ENCODE results near the gene SLC16A1. TPM values are rescaled to one million over a fixed set of nuclear protein-coding genes. Genes with fewer than 3 reads are reported as not detected.

Gene SLC16A1
- polyA plus RNA-seq, 1 of the 3 experiments (the other 2 are of a cell fraction): 34.2 TPM

DNA sequence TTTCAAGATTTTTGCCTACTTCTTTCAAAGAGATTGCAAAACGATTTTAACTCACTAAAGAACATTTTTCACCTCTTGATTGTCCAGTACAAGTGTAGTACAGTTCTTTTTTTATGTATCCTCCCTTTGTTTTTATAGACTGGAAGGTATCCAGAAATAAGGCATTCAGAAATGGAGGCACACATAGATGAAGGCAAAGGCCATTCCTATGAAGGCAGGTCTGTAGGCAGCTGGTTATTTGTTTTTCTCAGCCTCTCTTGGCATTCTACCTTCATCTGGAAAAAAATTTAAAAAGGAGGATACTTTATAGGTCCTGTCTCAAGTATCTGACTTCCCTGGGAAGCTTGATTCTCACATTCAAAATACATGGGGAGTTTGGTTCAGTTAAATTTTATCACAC lies 18.6 kb upstream of the SLC16A1 start:
- Histone ChIP-seq H3F3A (replicated peaks; ENCODE audit: insufficient read depth) (peaks cover 10% of the 10 kb centered on the region), H3K79me2 (ENCODE audit: insufficient read depth) (peaks cover 5% of the 10 kb centered on the region; the same call in 1 of the 2 replicates), H3K4me1 (ENCODE audit: control insufficient read depth in 1 of 2, insufficient read depth in 2 of 2, low read depth in 1 of 2, low read length in 1 of 2) (no peaks in the 10 kb centered on the region), H3K9ac (no peak overlapping the region), H2AFZ (ENCODE audit: low read depth) (no peak overlapping the region), H3K27ac (ENCODE audit: low read depth in 2 of 2, low read length in 1 of 2) (no peak overlapping the region), H4K20me1 (ENCODE audit: insufficient read depth) (no peaks in the 10 kb centered on the region), H3K9me2 (no peaks in the 10 kb centered on the region), H3K4me2 (no peak overlapping the region), H3K27me3 (ENCODE audit: insufficient read depth) (no peaks in the 10 kb centered on the region), H3K9me3 (no peaks in the 10 kb centered on the region), H3K36me3 (replicated peaks in 1 of 2; ENCODE audit: control insufficient read depth in 1 of 2, insufficient read depth in 2 of 2, low read length in 1 of 2) (peaks cover 0 to 4% of the 10 kb centered on the region in 2 experiments), H3K4me3 (ENCODE audit: low read depth in 2 of 2, low read length in 1 of 2) (no peak overlapping the region)
- TF ChIP-seq TEAD4 (IDR thresholded peaks at IDR 0.05; ENCODE audit: borderline replicate concordance, insufficient read depth) (no peak), JUND (IDR thresholded peaks at IDR 0.05) (no peak), SIN3A (IDR thresholded peaks at IDR 0.05; ENCODE audit: borderline replicate concordance, low read depth, low read length) (no peak), MEF2A (IDR thresholded peaks at IDR 0.05; ENCODE audit: borderline replicate concordance, low read depth) (no peak), EZH2phosphoT487 (IDR thresholded peaks at IDR 0.05; ENCODE audit: borderline replicate concordance, low read depth) (no peak), SMC3 (IDR thresholded peaks at IDR 0.05; ENCODE audit: low read depth, low read length) (no peak), FOSL2 (IDR thresholded peaks at IDR 0.05; ENCODE audit: borderline replicate concordance, low read depth) (no peak), RCOR1 (IDR thresholded peaks at IDR 0.05; ENCODE audit: low read length) (no peak), MXI1 (IDR thresholded peaks at IDR 0.05; ENCODE audit: low read depth, low read length) (no peak), NRF1 (IDR thresholded peaks at IDR 0.05; ENCODE audit: low read depth, low read length) (no peak)
- TF ChIP-seq, protein P1, sequence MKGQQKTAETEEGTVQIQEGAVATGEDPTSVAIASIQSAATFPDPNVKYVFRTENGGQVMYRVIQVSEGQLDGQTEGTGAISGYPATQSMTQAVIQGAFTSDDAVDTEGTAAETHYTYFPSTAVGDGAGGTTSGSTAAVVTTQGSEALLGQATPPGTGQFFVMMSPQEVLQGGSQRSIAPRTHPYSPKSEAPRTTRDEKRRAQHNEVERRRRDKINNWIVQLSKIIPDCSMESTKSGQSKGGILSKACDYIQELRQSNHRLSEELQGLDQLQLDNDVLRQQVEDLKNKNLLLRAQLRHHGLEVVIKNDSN (IDR thresholded peaks at IDR 0.05; ENCODE audit: borderline replicate concordance, low read depth): no peak
- TF ChIP-seq, protein P2, sequence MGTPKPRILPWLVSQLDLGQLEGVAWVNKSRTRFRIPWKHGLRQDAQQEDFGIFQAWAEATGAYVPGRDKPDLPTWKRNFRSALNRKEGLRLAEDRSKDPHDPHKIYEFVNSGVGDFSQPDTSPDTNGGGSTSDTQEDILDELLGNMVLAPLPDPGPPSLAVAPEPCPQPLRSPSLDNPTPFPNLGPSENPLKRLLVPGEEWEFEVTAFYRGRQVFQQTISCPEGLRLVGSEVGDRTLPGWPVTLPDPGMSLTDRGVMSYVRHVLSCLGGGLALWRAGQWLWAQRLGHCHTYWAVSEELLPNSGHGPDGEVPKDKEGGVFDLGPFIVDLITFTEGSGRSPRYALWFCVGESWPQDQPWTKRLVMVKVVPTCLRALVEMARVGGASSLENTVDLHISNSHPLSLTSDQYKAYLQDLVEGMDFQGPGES (IDR thresholded peaks at IDR 0.05; ENCODE audit: low read depth, low read length): no peak
- TF ChIP-seq, protein P3, sequence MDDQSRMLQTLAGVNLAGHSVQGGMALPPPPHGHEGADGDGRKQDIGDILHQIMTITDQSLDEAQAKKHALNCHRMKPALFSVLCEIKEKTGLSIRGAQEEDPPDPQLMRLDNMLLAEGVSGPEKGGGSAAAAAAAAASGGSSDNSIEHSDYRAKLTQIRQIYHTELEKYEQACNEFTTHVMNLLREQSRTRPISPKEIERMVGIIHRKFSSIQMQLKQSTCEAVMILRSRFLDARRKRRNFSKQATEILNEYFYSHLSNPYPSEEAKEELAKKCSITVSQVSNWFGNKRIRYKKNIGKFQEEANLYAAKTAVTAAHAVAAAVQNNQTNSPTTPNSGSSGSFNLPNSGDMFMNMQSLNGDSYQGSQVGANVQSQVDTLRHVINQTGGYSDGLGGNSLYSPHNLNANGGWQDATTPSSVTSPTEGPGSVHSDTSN (IDR thresholded peaks at IDR 0.05): no peak
- ChIA-PET POLR2A (no interaction called here), CTCF (interaction anchor here (1.7 kb wide), 1 partner anchor 171 kb away, joined by 3 read pairs; no protein-coding TSS in a partner anchor)
- 85% methylated on average over 1 of the region's 1 CpG for WGBS (ENCODE audit: low lambda C conversion rate)
- no peak for DNase-seq

DNA sequence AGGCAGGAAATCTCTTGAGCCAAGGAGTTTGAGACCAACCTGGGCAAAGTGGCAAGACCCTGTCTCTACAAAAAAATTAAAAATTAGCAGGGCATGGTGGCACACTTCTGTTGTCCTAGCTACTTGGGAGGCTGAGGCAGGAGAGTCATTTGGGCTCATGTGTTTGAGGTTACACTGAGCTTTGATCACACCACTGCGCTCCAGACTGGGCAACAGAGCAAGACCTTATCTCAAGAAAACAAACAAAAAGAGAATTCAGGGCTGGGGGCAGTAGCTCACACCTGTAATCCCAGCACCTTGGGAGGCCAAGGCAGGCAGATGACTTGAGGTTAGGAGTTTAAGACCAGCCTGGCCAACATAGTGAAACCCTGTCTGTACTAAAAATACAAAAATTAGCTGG lies 17.8 kb upstream of the SLC16A1 start:
- no peak for DNase-seq
- H3K4me3 ChIP-seq (ENCODE audit: low read depth in 2 of 2, low read length in 1 of 2): no peak overlapping the region
- TF ChIP-seq RXRA (IDR thresholded peaks at IDR 0.05; ENCODE audit: borderline replicate concordance, low read depth) (no peak), SIN3A (IDR thresholded peaks at IDR 0.05; ENCODE audit: borderline replicate concordance, low read depth, low read length) (no peak), POLR2AphosphoS5 (IDR thresholded peaks at IDR 0.05; ENCODE audit: low read depth, low read length) (no peak), CHD2 (IDR thresholded peaks at IDR 0.05; ENCODE audit: low read length, partially characterized antibody) (no peak), ELF1 (IDR thresholded peaks at IDR 0.05) (no peak), NFIC (IDR thresholded peaks at IDR 0.05; ENCODE audit: borderline replicate concordance) (no peak)
- TF ChIP-seq, protein P4, sequence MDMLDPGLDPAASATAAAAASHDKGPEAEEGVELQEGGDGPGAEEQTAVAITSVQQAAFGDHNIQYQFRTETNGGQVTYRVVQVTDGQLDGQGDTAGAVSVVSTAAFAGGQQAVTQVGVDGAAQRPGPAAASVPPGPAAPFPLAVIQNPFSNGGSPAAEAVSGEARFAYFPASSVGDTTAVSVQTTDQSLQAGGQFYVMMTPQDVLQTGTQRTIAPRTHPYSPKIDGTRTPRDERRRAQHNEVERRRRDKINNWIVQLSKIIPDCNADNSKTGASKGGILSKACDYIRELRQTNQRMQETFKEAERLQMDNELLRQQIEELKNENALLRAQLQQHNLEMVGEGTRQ (IDR thresholded peaks at IDR 0.05; ENCODE audit: borderline replicate concordance, low read depth, low read length): no peak
- TF ChIP-seq, protein P5, sequence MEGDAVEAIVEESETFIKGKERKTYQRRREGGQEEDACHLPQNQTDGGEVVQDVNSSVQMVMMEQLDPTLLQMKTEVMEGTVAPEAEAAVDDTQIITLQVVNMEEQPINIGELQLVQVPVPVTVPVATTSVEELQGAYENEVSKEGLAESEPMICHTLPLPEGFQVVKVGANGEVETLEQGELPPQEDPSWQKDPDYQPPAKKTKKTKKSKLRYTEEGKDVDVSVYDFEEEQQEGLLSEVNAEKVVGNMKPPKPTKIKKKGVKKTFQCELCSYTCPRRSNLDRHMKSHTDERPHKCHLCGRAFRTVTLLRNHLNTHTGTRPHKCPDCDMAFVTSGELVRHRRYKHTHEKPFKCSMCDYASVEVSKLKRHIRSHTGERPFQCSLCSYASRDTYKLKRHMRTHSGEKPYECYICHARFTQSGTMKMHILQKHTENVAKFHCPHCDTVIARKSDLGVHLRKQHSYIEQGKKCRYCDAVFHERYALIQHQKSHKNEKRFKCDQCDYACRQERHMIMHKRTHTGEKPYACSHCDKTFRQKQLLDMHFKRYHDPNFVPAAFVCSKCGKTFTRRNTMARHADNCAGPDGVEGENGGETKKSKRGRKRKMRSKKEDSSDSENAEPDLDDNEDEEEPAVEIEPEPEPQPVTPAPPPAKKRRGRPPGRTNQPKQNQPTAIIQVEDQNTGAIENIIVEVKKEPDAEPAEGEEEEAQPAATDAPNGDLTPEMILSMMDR (IDR thresholded peaks at IDR 0.05): no peak
- ChIA-PET POLR2A (interaction anchor here (0.6 kb wide), 1 partner anchor 9 kb away, joined by 3 read pairs; no protein-coding TSS in a partner anchor), CTCF (no interaction called here)
- no peak overlapping the region for H3K27ac ChIP-seq (ENCODE audit: low read depth in 2 of 2, low read length in 1 of 2)
- H3K4me1 ChIP-seq (ENCODE audit: control insufficient read depth in 1 of 2, insufficient read depth in 2 of 2, low read depth in 1 of 2, low read length in 1 of 2): no peaks in the 10 kb centered on the region
- H3F3A ChIP-seq (replicated peaks; ENCODE audit: insufficient read depth): peaks cover 10% of the 10 kb centered on the region
- peaks cover 0 to 4% of the 10 kb centered on the region in 2 experiments for H3K36me3 ChIP-seq (replicated peaks in 1 of 2; ENCODE audit: control insufficient read depth in 1 of 2, insufficient read depth in 2 of 2, low read length in 1 of 2)
- H3K9ac ChIP-seq: no peak overlapping the region
- H3K79me2 ChIP-seq (ENCODE audit: insufficient read depth): peaks cover 5% of the 10 kb centered on the region; the same call in 1 of the 2 replicates
- 100% methylated on average over 1 of the region's 1 CpG for WGBS (ENCODE audit: low lambda C conversion rate)
- no peaks in the 10 kb centered on the region for H3K27me3 ChIP-seq (ENCODE audit: insufficient read depth)
- no peaks in the 10 kb centered on the region for H4K20me1 ChIP-seq (ENCODE audit: insufficient read depth)
- H3K9me2 ChIP-seq: no peaks in the 10 kb centered on the region
- H3K9me3 ChIP-seq: no peaks in the 10 kb centered on the region
- H2AFZ ChIP-seq (ENCODE audit: low read depth): no peak overlapping the region
- no peak overlapping the region for H3K4me2 ChIP-seq
